B cell (primary cell): Measurements from ENCODE around the gene HELB. TPM values are rescaled to one million over a fixed set of nuclear protein-coding genes. Genes with fewer than 3 reads are reported as not detected.

Experiments used
- ATAC-seq: fragments of 200-7000 bp; cut with Tn5 transposase; one replicate; pipeline ENCODE4 v1.10.0; 2021; ENCODE audit warnings: low read depth, mild to moderate bottlenecking, moderate number of reproducible peaks, moderate library complexity
- CTCF ChIA-PET: fragments of 350-600 bp; sonication (Branson Sonifier 250); formaldehyde crosslinking; loops from one replicate; lab custom pipeline; 2021; ENCODE audit warnings: antibody characterized with exemption, inconsistent platforms; lab: Charles Lee
- POLR2A ChIA-PET: fragments of 350-600 bp; sonication (Branson Sonifier 250); formaldehyde crosslinking; loops from one replicate; lab custom pipeline; 2021; ENCODE audit warnings: antibody characterized with exemption; lab: Charles Lee
- DNase-seq: peaks from one replicate; pipeline ENCODE4 v3.0.0; 2013
- H2AFZ ChIP-seq: 2 replicates; pipeline ENCODE4 v1.6.1; 2012; ENCODE audit warnings: mild to moderate bottlenecking, low read depth, low read length; ENCODE audit not compliant: insufficient read depth, poor library complexity, severe bottlenecking
- H3K27ac ChIP-seq, 2 donors: 1 replicate in 1 of 2; 2 replicates in 1 of 2; pipeline ENCODE4 v1.5.1; 2012 to 2013; ENCODE audit warnings: low read length in 2 of 2, mild to moderate bottlenecking in 2 of 2, moderate library complexity in 1 of 2
- H3K27me3 ChIP-seq, 4 experiments: fragments of 200-600 bp in 1 of 4; sonication (generic) in 1 of 4; replicated peaks in 1 of 4; 1 replicate in 2 of 4; 2 replicates in 2 of 4; pipeline versions ENCODE4 v1.6.1 to v1.7.0; 2013 to 2016; ENCODE audit warnings: low read length in 3 of 4, mild to moderate bottlenecking in 2 of 4, mixed read lengths in 1 of 4, moderate library complexity in 1 of 4; ENCODE audit not compliant: insufficient read depth in 4 of 4, control insufficient read depth in 3 of 4; ENCODE audit errors: control extremely low read depth in 1 of 4
- H3K36me3 ChIP-seq, 2 experiments: replicated peaks in 1 of 2; 1 replicate in 1 of 2; 2 replicates in 1 of 2; pipeline versions ENCODE4 v1.6.1 to v1.7.1; 2013; ENCODE audit warnings: low read length in 1 of 2; ENCODE audit not compliant: insufficient read depth in 2 of 2, control insufficient read depth in 1 of 2; ENCODE audit errors: control extremely low read depth in 1 of 2, extremely low read depth in 1 of 2
- H3K4me1 ChIP-seq, 2 donors: fragments of 200-600 bp in 1 of 2; sonication (generic) in 1 of 2; 1 replicate in 1 of 2; 2 replicates in 1 of 2; pipeline versions ENCODE4 v1.5.1 to v1.6.1; 2013 to 2017; ENCODE audit warnings: low read length in 2 of 2; ENCODE audit not compliant: control insufficient read depth in 2 of 2, insufficient read depth in 2 of 2
- H3K4me2 ChIP-seq: replicated peaks from 2 replicates; pipeline ENCODE3; 2012; ENCODE audit warnings: mild to moderate bottlenecking, low read depth, low read length; ENCODE audit not compliant: poor library complexity, severe bottlenecking
- H3K4me3 ChIP-seq, 5 experiments: fragments of 200-600 bp in 1 of 5; sonication (generic) in 1 of 5; 1 replicate in 3 of 5; 2 replicates in 2 of 5; pipeline versions ENCODE4 v1.5.1 to v1.7.0; 2011 to 2016; ENCODE audit warnings: low read length in 4 of 5, mild to moderate bottlenecking in 4 of 5, low read depth in 2 of 5, control low read depth in 1 of 5, moderate library complexity in 1 of 5; ENCODE audit not compliant: insufficient read depth in 1 of 5; ENCODE audit errors: control extremely low read depth in 1 of 5, extremely low read depth in 1 of 5
- H3K79me2 ChIP-seq: fragments of 200-600 bp; sonication (generic); one replicate; pipeline ENCODE4 v1.6.0; 2016; ENCODE audit warnings: low read length; ENCODE audit not compliant: control insufficient read depth, insufficient read depth
- H3K9ac ChIP-seq: fragments of 200-600 bp; sonication (generic); 2 replicates; pipeline ENCODE4 v1.6.1; 2017; ENCODE audit warnings: mild to moderate bottlenecking, low read length, moderate library complexity
- H3K9me3 ChIP-seq, 3 donors: one replicate each; pipeline versions ENCODE4 v1.6.1 to v1.7.1; 2013; ENCODE audit warnings: low read length in 2 of 3; ENCODE audit not compliant: control insufficient read depth in 2 of 3, insufficient read depth in 1 of 3; ENCODE audit errors: control extremely low read depth in 1 of 3
- H4K20me1 ChIP-seq: 2 replicates; pipeline ENCODE4 v1.6.0; 2012; ENCODE audit warnings: mild to moderate bottlenecking, low read length; ENCODE audit not compliant: insufficient read depth, control insufficient read depth, poor library complexity, severe bottlenecking
- H3K27ac Mint-ChIP-seq: one replicate; pipeline ENCODE4 v1.8.0; 2021; ENCODE audit warnings: mixed read lengths
- H3K27me3 Mint-ChIP-seq: one replicate; pipeline ENCODE4 v1.8.0; 2021; ENCODE audit warnings: mixed read lengths
- H3K4me1 Mint-ChIP-seq: one replicate; pipeline ENCODE4 v1.8.0; 2021; ENCODE audit warnings: mixed read lengths
- H3K4me3 Mint-ChIP-seq: one replicate; pipeline ENCODE4 v1.8.0; 2021; ENCODE audit warnings: mixed read lengths
- H3K9me3 Mint-ChIP-seq: one replicate; pipeline ENCODE4 v1.8.0; 2022; ENCODE audit warnings: mixed read lengths; ENCODE audit not compliant: insufficient read depth
- EZH2 ChIP-seq: IDR thresholded peaks from 2 replicates; pipeline ENCODE4 v1.6.1; 2012; ENCODE audit warnings: borderline replicate concordance, low read depth, mild to moderate bottlenecking, moderate library complexity, low read length; ENCODE audit not compliant: insufficient read depth, poor library complexity, severe bottlenecking
- WGBS: methylation state at CpG from one replicate; pipeline ENCODE4 v1.1.5; 2013; ENCODE audit warnings: missing lambda C conversion rate; ENCODE audit not compliant: insufficient coverage; 5-methylcytosine and 5-hydroxymethylcytosine counted together
- intact Hi-C: fragments of 100-400 bp; cut with micrococcal nuclease; formaldehyde crosslinking; loops from one replicate; pipeline ENCODE4 v1.10.0; 2022
- polyA plus RNA-seq: library from polyadenylated mRNA; depleted of rRNA; stranded (reverse); fragments of >200 nt; gene quantifications from 2 replicates; pipeline ENCODE4 v1.2.3, GENCODE V29; 2012
- total RNA-seq, 2 donors: library from RNA; stranded (reverse); fragments of 120-200 nt in 1 of 2; gene quantifications; 1 replicate in 1 of 2; 2 replicates in 1 of 2; pipeline versions ENCODE4 v1.2.3 to v1.2.4, GENCODE V29; 2013 to 2022
- TF ChIP-seq, protein P1 (sequence below): fragments of 200-600 bp; IDR thresholded peaks from one replicate; pipeline ENCODE4 v1.8.0; 2022; ENCODE audit warnings: antibody characterized with exemption, mild to moderate bottlenecking

Gene HELB
- total and polyA plus RNA-seq, 2 donors (not counting 1 experiment from before 2014, with no cell fraction given), result 2.4 to 10.0 TPM

DNA sequence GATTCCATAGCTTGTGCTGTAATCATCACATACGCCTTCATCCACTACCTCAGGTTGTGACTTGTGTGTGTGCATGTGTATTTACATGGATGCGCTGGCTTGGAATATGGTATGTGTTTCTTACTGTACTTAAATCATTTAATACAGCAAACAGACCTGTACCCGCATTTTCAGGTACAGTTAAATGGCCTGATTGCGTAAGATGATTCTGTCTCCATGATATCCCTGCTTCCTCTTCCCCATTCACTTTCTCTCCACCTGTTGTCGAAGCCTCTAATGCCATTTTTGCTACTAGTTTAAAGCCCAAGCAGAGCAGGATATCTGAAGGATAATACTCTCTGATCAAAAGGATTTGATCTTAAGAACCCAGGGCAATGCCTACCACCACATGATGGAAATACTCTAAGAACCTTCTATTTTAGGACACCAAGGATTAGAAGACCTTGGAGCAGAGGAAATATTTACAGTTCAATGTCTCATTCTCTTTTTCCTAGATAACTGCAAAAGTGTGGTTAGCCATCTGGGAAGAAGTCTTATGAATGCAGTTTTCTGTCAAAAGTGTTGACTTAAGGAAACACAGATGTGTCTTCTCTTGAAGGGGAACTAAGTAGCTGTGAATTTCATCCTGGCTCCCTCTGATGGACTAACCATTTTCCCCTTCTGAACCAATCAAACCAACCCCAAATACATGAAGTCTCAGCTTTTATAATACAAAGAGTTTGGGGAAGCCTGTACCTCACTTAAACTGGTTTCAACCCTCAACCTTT lies 78.7 kb downstream of the HELB start:
- no peaks in the 10 kb centered on the region for H3K79me2 ChIP-seq

DNA sequence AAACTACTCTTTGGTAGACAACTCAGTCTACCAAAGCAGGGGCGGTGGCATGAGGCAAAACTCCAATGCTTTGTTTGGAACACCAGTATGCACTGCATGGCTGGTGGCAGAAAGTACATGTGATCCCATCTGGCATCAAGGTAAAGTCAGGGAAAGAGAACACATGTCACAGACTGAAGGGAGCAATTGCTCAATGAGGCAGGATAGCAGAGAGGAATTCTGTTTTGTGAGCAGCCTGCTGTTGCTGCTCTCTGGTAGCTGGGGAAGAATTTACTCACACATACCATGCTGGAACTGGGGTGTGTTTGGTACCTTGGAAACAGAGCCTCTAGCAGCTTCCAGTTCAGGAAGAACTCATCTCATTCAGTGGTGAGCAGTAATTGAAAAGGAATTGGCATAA lies 84.8 kb downstream of the HELB start:
- Mint-ChIP-seq H3K27ac (no peak overlapping the region), H3K27me3 (peaks cover 7% of the 10 kb centered on the region), H3K4me3 (no peak overlapping the region), H3K4me1 (no peaks in the 10 kb centered on the region), H3K9me3 (no peaks in the 10 kb centered on the region)
- intact Hi-C loops, result no loop called here
- Histone ChIP-seq H2AFZ (no peak overlapping the region), H3K27ac (no peak overlapping the region), H3K79me2 (no peaks in the 10 kb centered on the region), H3K4me1 (no peaks in the 10 kb centered on the region), H3K4me3 (no peak overlapping the region), H3K9ac (no peak overlapping the region), H3K27me3 (peaks cover 0 to 5% (median 0%) of the 10 kb centered on the region in 4 experiments), H3K36me3 (no peaks in the 10 kb centered on the region), H4K20me1 (no peaks in the 10 kb centered on the region), H3K9me3 (no peaks in the 10 kb centered on the region), H3K4me2 (no peak overlapping the region)
- TF ChIP-seq EZH2, result no peak
- TF ChIP-seq, protein P1, sequence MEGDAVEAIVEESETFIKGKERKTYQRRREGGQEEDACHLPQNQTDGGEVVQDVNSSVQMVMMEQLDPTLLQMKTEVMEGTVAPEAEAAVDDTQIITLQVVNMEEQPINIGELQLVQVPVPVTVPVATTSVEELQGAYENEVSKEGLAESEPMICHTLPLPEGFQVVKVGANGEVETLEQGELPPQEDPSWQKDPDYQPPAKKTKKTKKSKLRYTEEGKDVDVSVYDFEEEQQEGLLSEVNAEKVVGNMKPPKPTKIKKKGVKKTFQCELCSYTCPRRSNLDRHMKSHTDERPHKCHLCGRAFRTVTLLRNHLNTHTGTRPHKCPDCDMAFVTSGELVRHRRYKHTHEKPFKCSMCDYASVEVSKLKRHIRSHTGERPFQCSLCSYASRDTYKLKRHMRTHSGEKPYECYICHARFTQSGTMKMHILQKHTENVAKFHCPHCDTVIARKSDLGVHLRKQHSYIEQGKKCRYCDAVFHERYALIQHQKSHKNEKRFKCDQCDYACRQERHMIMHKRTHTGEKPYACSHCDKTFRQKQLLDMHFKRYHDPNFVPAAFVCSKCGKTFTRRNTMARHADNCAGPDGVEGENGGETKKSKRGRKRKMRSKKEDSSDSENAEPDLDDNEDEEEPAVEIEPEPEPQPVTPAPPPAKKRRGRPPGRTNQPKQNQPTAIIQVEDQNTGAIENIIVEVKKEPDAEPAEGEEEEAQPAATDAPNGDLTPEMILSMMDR, result no peak
- WGBS, result 100% methylated on average over 1 of the region's 1 CpG
- DNase-seq, result no peak
- CTCF ChIA-PET, result no interaction called here
- POLR2A ChIA-PET, result no interaction called here
- no peak for ATAC-seq

More for the DNA sequence above, 78.7 kb downstream of the HELB start:
- 100% methylated on average over 2 of the region's 5 CpGs for WGBS
- H3K9me3 Mint-ChIP-seq, result no peaks in the 10 kb centered on the region
- no peaks in the 10 kb centered on the region for H3K9me3 ChIP-seq
- H3K4me3 ChIP-seq, result no peak overlapping the region
- no peak overlapping the region for H3K4me3 Mint-ChIP-seq
- no peaks in the 10 kb centered on the region for H3K4me1 ChIP-seq
- no peak overlapping the region for H3K27ac Mint-ChIP-seq
- H3K4me1 Mint-ChIP-seq, result no peaks in the 10 kb centered on the region
- no peak overlapping the region for H2AFZ ChIP-seq
- POLR2A ChIA-PET, result no interaction called here
- H4K20me1 ChIP-seq, result no peaks in the 10 kb centered on the region
- CTCF ChIA-PET, result no interaction called here
- H3K27ac ChIP-seq, result no peak overlapping the region
- TF ChIP-seq EZH2, result no peak
- TF ChIP-seq, protein P1, result no peak
- H3K9ac ChIP-seq, result no peak overlapping the region
- H3K36me3 ChIP-seq, result no peaks in the 10 kb centered on the region
- H3K4me2 ChIP-seq, result no peak overlapping the region
- H3K27me3 ChIP-seq, result no peaks in the 10 kb centered on the region
- DNase-seq (no peak), ATAC-seq (no peak)
- intact Hi-C loops, result no loop called here
- peaks cover 7% of the 10 kb centered on the region for H3K27me3 Mint-ChIP-seq
